K562 (cell line): ENCODE data around the gene PSORS1C1. TPM values are rescaled to one million over a fixed set of nuclear protein-coding genes. Genes with fewer than 3 reads are reported as not detected.
A peak's percentile ranks its signal among the peaks of the same experiment; 100 is the strongest.

Source experiments
- ATAC-seq: fragments of 200-7000 bp; cut with Tn5 transposase; 3 replicates; pipeline ENCODE4 v1.9.1; 2020; ENCODE audit warnings: moderate library complexity
- BruUV-seq: library from RNA; stranded (reverse); fragments of 400-500 nt; replicated peaks from 2 replicates; lab custom pipeline; 2021; lab: Mats Ljungman, UMichigan
- CTCF ChIA-PET: fragments of 300-600 bp; formaldehyde crosslinking; extraction: SDS; loops from one replicate; lab custom pipeline; 2021; ENCODE audit warnings: low intra/inter-chr PET ratio; lab: Yijun Ruan, JAX
- POLR2A ChIA-PET: fragments of 300-600, 350-650 bp; sonication (Branson Sonifier 250); formaldehyde crosslinking; extraction: SDS; loops from one replicate; lab custom pipeline; 2021; ENCODE audit warnings: antibody characterized with exemption, inconsistent platforms; lab: Yijun Ruan, JAX
- DNase-seq, 4 experiments: peaks; one replicate each; pipeline versions ENCODE4 v3.0.0 to v3.0.0-alpha.2; 2011 to 2018; ENCODE audit warnings: low spot score in 3 of 4, mixed read lengths in 3 of 4; ENCODE audit errors: extremely low read depth in 1 of 4
- FAIRE-seq: peaks from 2 replicates; lab custom pipeline; 2011; peaks lifted over from hg19 to GRCh38; lab: Jason Lieb, UNC
- H2AFZ ChIP-seq: 2 replicates; pipeline ENCODE4 v1.6.0; 2011; ENCODE audit warnings: low read depth, low read length, control low read depth, inconsistent platforms
- H3K27ac ChIP-seq: fragments of 200-600 bp; 3 replicates; pipeline ENCODE4 v1.8.0; 2011; ENCODE audit warnings: low read depth, mild to moderate bottlenecking, control low read depth, inconsistent platforms, low read length, moderate library complexity, mixed read lengths; ENCODE audit errors: extremely low read depth
- H3K27me3 ChIP-seq, 2 experiments: fragments of 300-600 bp in 1 of 2; 2 replicates in 1 of 2; 3 replicates in 1 of 2; pipeline versions ENCODE4 v1.6.0 to v1.8.0; 2011; ENCODE audit warnings: inconsistent platforms in 2 of 2, low read length in 2 of 2, mild to moderate bottlenecking in 1 of 2, mixed read lengths in 1 of 2, moderate library complexity in 1 of 2; ENCODE audit not compliant: control insufficient read depth in 2 of 2, insufficient read depth in 2 of 2
- H3K36me3 ChIP-seq: fragments of 300-600 bp; 3 replicates; pipeline ENCODE4 v1.8.0; 2011; ENCODE audit warnings: mild to moderate bottlenecking, low read length, inconsistent platforms; ENCODE audit not compliant: control insufficient read depth, insufficient read depth
- H3K4me1 ChIP-seq, 2 experiments: fragments of 200-600 bp in 1 of 2; replicated peaks in 1 of 2; 2 replicates in 1 of 2; 3 replicates in 1 of 2; pipeline versions ENCODE4 v1.5.1 to v1.8.0; 2011; ENCODE audit warnings: inconsistent platforms in 2 of 2, low read length in 2 of 2, mild to moderate bottlenecking in 1 of 2, mixed read lengths in 1 of 2, moderate library complexity in 1 of 2; ENCODE audit not compliant: control insufficient read depth in 2 of 2, insufficient read depth in 2 of 2
- H3K4me2 ChIP-seq: 2 replicates; pipeline ENCODE4 v1.6.1; 2011; ENCODE audit warnings: low read length, control low read depth, inconsistent platforms, mixed read lengths; ENCODE audit not compliant: insufficient read depth
- H3K4me3 ChIP-seq: fragments of 200-600 bp; sonication (generic), shearing (Covaris generic); 2 replicates; pipeline ENCODE4 v1.5.1; 2016; ENCODE audit warnings: control low read depth, inconsistent platforms
- H3K79me2 ChIP-seq: fragments of 200-600 bp; 3 replicates; pipeline ENCODE4 v1.8.0; 2011; ENCODE audit warnings: low read length, inconsistent platforms; ENCODE audit not compliant: control insufficient read depth, insufficient read depth
- H3K9ac ChIP-seq, 2 experiments: 2 replicates each; pipeline versions ENCODE4 v1.6.0 to v1.6.1; 2011; ENCODE audit warnings: low read depth in 2 of 2, low read length in 2 of 2, control low read depth in 1 of 2, inconsistent platforms in 1 of 2, mild to moderate bottlenecking in 1 of 2, mixed read lengths in 1 of 2; ENCODE audit not compliant: insufficient read depth in 1 of 2
- H3K9me1 ChIP-seq: one replicate; pipeline ENCODE4 v1.6.0; 2011; ENCODE audit warnings: inconsistent platforms, mild to moderate bottlenecking, low read length, moderate library complexity; ENCODE audit not compliant: control insufficient read depth, insufficient read depth
- H3K9me3 ChIP-seq: replicated peaks from 2 replicates; pipeline ENCODE4 v1.5.1; 2011; ENCODE audit warnings: low read depth, low read length, inconsistent platforms; ENCODE audit not compliant: control insufficient read depth, insufficient read depth
- H4K20me1 ChIP-seq: replicated peaks from 2 replicates; pipeline ENCODE4 v1.6.1; 2011; ENCODE audit warnings: low read length, inconsistent platforms, mixed read lengths; ENCODE audit not compliant: control insufficient read depth, insufficient read depth
- ARID1B ChIP-seq: fragments of 450-650 bp; IDR thresholded peaks from 2 replicates; pipeline ENCODE4 v1.6.1; 2016; ENCODE audit warnings: antibody characterized with exemption, mild to moderate bottlenecking, inconsistent platforms
- FOXA1 ChIP-seq: fragments of 450-650 bp; IDR thresholded peaks from 2 replicates; pipeline ENCODE4 v1.6.1; 2016; ENCODE audit warnings: mild to moderate bottlenecking, borderline replicate concordance
- MCM7 ChIP-seq, 2 experiments: fragments of 450-650 bp; IDR thresholded peaks; 2 replicates each; pipeline ENCODE4 v1.6.1; 2016 to 2018
- TAF1 ChIP-seq: IDR thresholded peaks from 2 replicates; pipeline ENCODE4 v1.6.1; 2011; ENCODE audit warnings: mild to moderate bottlenecking, low read length, moderate library complexity; ENCODE audit not compliant: insufficient read depth, control insufficient read depth, severe bottlenecking; ENCODE audit errors: extremely low read depth
- ZNF778 ChIP-seq: fragments of 450-650 bp; formaldehyde crosslinking; IDR thresholded peaks from 2 replicates; pipeline ENCODE4 v1.4.0; 2020; ENCODE audit warnings: mild to moderate bottlenecking, moderate library complexity
- WGBS: fragments of 100-300 bp; shearing (Covaris generic); methylation state at CpG from one replicate; pipeline ENCODE4 v1.1.6; 2016; ENCODE audit warnings: low coverage, mixed read lengths; ENCODE audit not compliant: insufficient coverage; ENCODE audit errors: missing lambda C conversion rate; 5-methylcytosine and 5-hydroxymethylcytosine counted together
- in situ Hi-C: fragments of 300-500 bp; cut with MboI; formaldehyde crosslinking; loops from 4 replicates; pipeline ENCODE4 v1.15.0; 2018; ENCODE audit warnings: inconsistent platforms, mixed read lengths
- intact Hi-C: fragments of 100-400 bp; cut with micrococcal nuclease; formaldehyde crosslinking; loops from 2 replicates; pipeline ENCODE4 v1.14.2; 2022
- polyA plus RNA-seq, 8 experiments: library from polyadenylated mRNA; depleted of rRNA in 4 of 8; stranded (reverse) in 5 of 8; unstranded in 3 of 8; fragments of >200 nt; fragmentation: Nextera tagmentation in 2 of 8; fragmentation: Illumina TruSeq in 1 of 8; extraction: Ambion mirVana in 2 of 8; extraction: Trizol in 1 of 8; gene quantifications; 2 replicates each; pipeline versions ENCODE4 v1.2.1 to v1.2.3, GENCODE V29; 2011 to 2014; ENCODE audit warnings: inconsistent platforms in 1 of 8, missing spikeins in 1 of 8
- total RNA-seq, 7 experiments: library from RNA; depleted of rRNA in 6 of 7; stranded (reverse); fragments of >200 nt in 6 of 7; fragmentation: Illumina TruSeq in 2 of 7; extraction: Trizol in 2 of 7; gene quantifications; 2 replicates each; pipeline versions ENCODE4 v1.2.1 to v1.2.3, GENCODE V29; 2011 to 2021; ENCODE audit warnings: low replicate concordance in 1 of 7
- TF ChIP-seq, protein P1 (sequence below): fragments of 200-400 bp; formaldehyde crosslinking; IDR thresholded peaks from 2 replicates; pipeline ENCODE4 v1.6.1; 2017; ENCODE audit warnings: mild to moderate bottlenecking, low read depth, low read length, moderate library complexity

Gene PSORS1C1
- total and polyA plus RNA-seq, 9 of the 15 experiments (the other 6 are each of a cell fraction or from before 2014, with no cell fraction given), result 0.11 TPM; not detected in 8

- Histone ChIP-seq H3K4me2 (peak overlapping the region; percentile 2; the same call in 1 of the 2 replicates), H3K9ac (no peak overlapping the region), H4K20me1 (no peaks in the 10 kb centered on the region), H2AFZ (no peak overlapping the region), H3K27me3 (no peaks in the 10 kb centered on the region), H3K36me3 (no peaks in the 10 kb centered on the region), H3K4me1 (peaks cover 15 to 20% of the 10 kb centered on the region in 2 experiments), H3K27ac (no peak overlapping the region), H3K79me2 (no peaks in the 10 kb centered on the region), H3K9me3 (no peaks in the 10 kb centered on the region), H3K9me1 (no peaks in the 10 kb centered on the region), H3K4me3 (no peak overlapping the region)
- DNase-seq (no peak), FAIRE-seq (no peak), ATAC-seq (peak; percentile 41; the same call in 1 of the 3 replicates)
- no TSS peak for BruUV-seq
- 6% methylated on average over 8 of the region's 8 CpGs for WGBS
- intact Hi-C loops (no loop called here), in situ Hi-C loops (no loop called here)
- POLR2A ChIA-PET, result interaction anchor here (1.5 kb wide), 1 partner anchor 9 kb away, joined by 4 read pairs; no protein-coding TSS in a partner anchor
- TF ChIP-seq ZNF778 (CRISPR knock-in tag), result no peak
- TF ChIP-seq, protein P1, sequence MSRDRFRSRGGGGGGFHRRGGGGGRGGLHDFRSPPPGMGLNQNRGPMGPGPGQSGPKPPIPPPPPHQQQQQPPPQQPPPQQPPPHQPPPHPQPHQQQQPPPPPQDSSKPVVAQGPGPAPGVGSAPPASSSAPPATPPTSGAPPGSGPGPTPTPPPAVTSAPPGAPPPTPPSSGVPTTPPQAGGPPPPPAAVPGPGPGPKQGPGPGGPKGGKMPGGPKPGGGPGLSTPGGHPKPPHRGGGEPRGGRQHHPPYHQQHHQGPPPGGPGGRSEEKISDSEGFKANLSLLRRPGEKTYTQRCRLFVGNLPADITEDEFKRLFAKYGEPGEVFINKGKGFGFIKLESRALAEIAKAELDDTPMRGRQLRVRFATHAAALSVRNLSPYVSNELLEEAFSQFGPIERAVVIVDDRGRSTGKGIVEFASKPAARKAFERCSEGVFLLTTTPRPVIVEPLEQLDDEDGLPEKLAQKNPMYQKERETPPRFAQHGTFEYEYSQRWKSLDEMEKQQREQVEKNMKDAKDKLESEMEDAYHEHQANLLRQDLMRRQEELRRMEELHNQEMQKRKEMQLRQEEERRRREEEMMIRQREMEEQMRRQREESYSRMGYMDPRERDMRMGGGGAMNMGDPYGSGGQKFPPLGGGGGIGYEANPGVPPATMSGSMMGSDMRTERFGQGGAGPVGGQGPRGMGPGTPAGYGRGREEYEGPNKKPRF, result no peak
- no peak for TF ChIP-seq FOXA1
- TF ChIP-seq TAF1, result no peak
- TF ChIP-seq MCM7 (IDR thresholded peaks at IDR 0.05), result no peak
- no peak for TF ChIP-seq ARID1B
- CTCF ChIA-PET, result no interaction called here
Observed at GRCh38 chr6:31178143-31179041, 63.8 kb downstream of the PSORS1C1 start.
